IMR-90 (cell line): ENCODE data around the gene TEX35. TPM values are rescaled to one million over a fixed set of nuclear protein-coding genes. Genes with fewer than 3 reads are reported as not detected.

ENCODE experiments used
- ATAC-seq: fragments of 200-7000 bp; cut with Tn5 transposase; 2 replicates; pipeline ENCODE4 v1.9.1; 2020; ENCODE audit warnings: low read depth, mild to moderate bottlenecking, moderate library complexity
- BruUV-seq: library from RNA; stranded (reverse); fragments of 400-500 nt; replicated peaks from 2 replicates; lab custom pipeline; 2021; lab: Mats Ljungman, UMichigan
- CTCF ChIA-PET: fragments of 300-600 bp; formaldehyde crosslinking; extraction: SDS; loops from one replicate; lab custom pipeline; 2021; ENCODE audit warnings: antibody characterized with exemption; lab: Yijun Ruan, JAX
- POLR2A ChIA-PET: fragments of 300-600 bp; sonication (Branson Sonifier 250); formaldehyde crosslinking; loops from one replicate; lab custom pipeline; 2022; ENCODE audit warnings: antibody characterized with exemption; ENCODE audit not compliant: unreplicated experiment; lab: Charles Lee
- DNase-seq: peaks from one replicate; pipeline ENCODE4 v3.0.0; 2013
- H2AFZ ChIP-seq: replicated peaks from 2 replicates; pipeline ENCODE3; 2013; ENCODE audit warnings: low read length, mild to moderate bottlenecking; ENCODE audit not compliant: poor library complexity
- H2AK5ac ChIP-seq: 2 replicates; pipeline ENCODE4 v1.6.1; 2013; ENCODE audit warnings: low read depth, low read length, inconsistent platforms
- H2AK9ac ChIP-seq: replicated peaks from 2 replicates; pipeline ENCODE3; 2013; ENCODE audit warnings: mild to moderate bottlenecking, low read depth, low read length, moderate library complexity; ENCODE audit not compliant: poor library complexity
- H2BK120ac ChIP-seq: 2 replicates; pipeline ENCODE4 v1.6.1; 2013; ENCODE audit warnings: low read depth, low read length, inconsistent platforms
- H2BK15ac ChIP-seq: 3 replicates; pipeline ENCODE4 v1.6.1; 2013; ENCODE audit warnings: low read depth, low read length, inconsistent platforms
- H2BK20ac ChIP-seq: 2 replicates; pipeline ENCODE4 v1.6.1; 2013; ENCODE audit warnings: low read depth, mild to moderate bottlenecking, inconsistent platforms, low read length, moderate library complexity
- H2BK5ac ChIP-seq: 2 replicates; pipeline ENCODE4 v1.6.1; 2013; ENCODE audit warnings: mild to moderate bottlenecking, low read depth, low read length, inconsistent platforms; ENCODE audit not compliant: poor library complexity, severe bottlenecking
- H3K14ac ChIP-seq: replicated peaks from 2 replicates; pipeline ENCODE4 v1.6.1; 2013; ENCODE audit warnings: low read depth, low read length, inconsistent platforms
- H3K18ac ChIP-seq: 2 replicates; pipeline ENCODE4 v1.6.1; 2013; ENCODE audit warnings: low read depth, low read length, control low read depth
- H3K23ac ChIP-seq: 2 replicates; pipeline ENCODE4 v1.6.1; 2013; ENCODE audit warnings: low read depth, low read length, inconsistent platforms
- H3K27ac ChIP-seq: 2 replicates; pipeline ENCODE4 v1.5.1; 2013; ENCODE audit warnings: mild to moderate bottlenecking, control low read depth, low read length; ENCODE audit not compliant: insufficient read depth
- H3K27me3 ChIP-seq: 2 replicates; pipeline ENCODE4 v1.6.1; 2013; ENCODE audit warnings: low read length; ENCODE audit not compliant: control insufficient read depth, insufficient read depth
- H3K36me3 ChIP-seq: 2 replicates; pipeline ENCODE4 v1.6.1; 2013; ENCODE audit warnings: low read length, mixed read lengths; ENCODE audit not compliant: control insufficient read depth, insufficient read depth
- H3K4ac ChIP-seq: 2 replicates; pipeline ENCODE4 v1.6.1; 2013; ENCODE audit warnings: low read depth, low read length, inconsistent platforms
- H3K4me1 ChIP-seq: 2 replicates; pipeline ENCODE4 v1.6.1; 2013; ENCODE audit warnings: low read length, mixed read lengths; ENCODE audit not compliant: control insufficient read depth, insufficient read depth
- H3K4me2 ChIP-seq: 2 replicates; pipeline ENCODE4 v1.6.1; 2013; ENCODE audit warnings: low read depth, mild to moderate bottlenecking, control low read depth, low read length, moderate library complexity
- H3K4me3 ChIP-seq: 2 replicates; pipeline ENCODE4 v1.5.1; 2013; ENCODE audit warnings: low read depth, mild to moderate bottlenecking, control low read depth, low read length, moderate library complexity; ENCODE audit not compliant: insufficient read depth
- H3K56ac ChIP-seq: 2 replicates; pipeline ENCODE4 v1.6.1; 2013; ENCODE audit warnings: low read length, inconsistent platforms; ENCODE audit not compliant: insufficient read depth; ENCODE audit errors: extremely low read depth
- H3K79me1 ChIP-seq, 2 experiments: 2 replicates each; pipeline ENCODE4 v1.6.1; 2013; ENCODE audit warnings: low read length in 2 of 2, inconsistent platforms in 1 of 2, low read depth in 1 of 2
- H3K9ac ChIP-seq: 2 replicates; pipeline ENCODE4 v1.6.1; 2013; ENCODE audit warnings: low read depth, low read length, control low read depth
- H3K9me1 ChIP-seq: 2 replicates; pipeline ENCODE4 v1.6.1; 2013; ENCODE audit warnings: low read length, inconsistent platforms; ENCODE audit not compliant: insufficient read depth
- H3K9me3 ChIP-seq: 2 replicates; pipeline ENCODE4 v1.6.1; 2013; ENCODE audit warnings: low read length; ENCODE audit not compliant: control insufficient read depth, insufficient read depth
- H4K20me1 ChIP-seq: 2 replicates; pipeline ENCODE4 v1.6.1; 2013; ENCODE audit warnings: low read length, inconsistent platforms; ENCODE audit not compliant: insufficient read depth
- H4K5ac ChIP-seq: 2 replicates; pipeline ENCODE4 v1.6.1; 2013; ENCODE audit warnings: mild to moderate bottlenecking, low read depth, low read length, control low read depth
- H4K8ac ChIP-seq, 2 experiments: 2 replicates each; pipeline ENCODE4 v1.6.1; 2013; ENCODE audit warnings: low read depth in 2 of 2, low read length in 2 of 2, control low read depth in 1 of 2, inconsistent platforms in 1 of 2
- H4K91ac ChIP-seq: 2 replicates; pipeline ENCODE4 v1.6.1; 2013; ENCODE audit warnings: low read depth, low read length, inconsistent platforms; ENCODE audit not compliant: insufficient read depth
- NFE2L2 ChIP-seq: fragments of 150-350 bp; IDR thresholded peaks from 2 replicates; pipeline ENCODE4 v1.6.1; 2016; ENCODE audit warnings: low read depth, mild to moderate bottlenecking, low read length
- POLR2A ChIP-seq: IDR thresholded peaks from 2 replicates; pipeline ENCODE4 v1.6.1; 2012; ENCODE audit warnings: mild to moderate bottlenecking, low read depth, low read length
- SMC3 ChIP-seq: fragments of 150-350 bp; IDR thresholded peaks from 2 replicates; pipeline ENCODE4 v1.6.1; 2016; ENCODE audit warnings: low read depth, mild to moderate bottlenecking, antibody characterized with exemption, low read length, moderate library complexity
- WGBS, 2 experiments: methylation state at CpG; one replicate each; pipeline versions ENCODE4 v1.1.5 to v1.1.7; 2013; ENCODE audit warnings: missing lambda C conversion rate in 2 of 2; ENCODE audit not compliant: insufficient read length in 1 of 2; ENCODE audit errors: extremely low coverage in 2 of 2; 5-methylcytosine and 5-hydroxymethylcytosine counted together
- dilution Hi-C: fragments of 300-500 bp; cut with HindIII; formaldehyde crosslinking; loops from one replicate; pipeline ENCODE4 v1.14.3; 2018; ENCODE audit warnings: low sequenced_read_pairs; ENCODE audit not compliant: unreplicated experiment
- in situ Hi-C: fragments of 300-500 bp; cut with MboI; formaldehyde crosslinking; loops from 3 replicates; pipeline ENCODE4 v1.14.3; 2019; ENCODE audit warnings: low sequenced_read_pairs, inconsistent platforms, mixed read lengths
- intact Hi-C: fragments of 100-400 bp; cut with micrococcal nuclease; formaldehyde crosslinking; loops from 2 replicates; pipeline ENCODE4 v1.10.0; 2022
- microRNA-seq, 2 experiments: library from miRNA; stranded (forward) in 1 of 2; unstranded in 1 of 2; fragments of 10-50 nt in 1 of 2; fragments of <30 nt in 1 of 2; gene quantifications in 1 of 2; microRNA quantifications in 1 of 2; one replicate each; pipeline versions ENCODE3 to v1.1.0; 2013 to 2020; ENCODE audit not compliant: insufficient read depth in 1 of 2, insufficient read length in 1 of 2, unreplicated experiment in 1 of 2
- polyA plus RNA-seq, 3 experiments: library from polyadenylated mRNA; depleted of rRNA; stranded (reverse); fragments of >200 nt; gene quantifications; 2 replicates each; pipeline ENCODE4 v1.2.3, GENCODE V29; 2012; ENCODE audit warnings: low replicate concordance in 1 of 3
- small RNA-seq, 5 experiments: library from RNA; depleted of rRNA; stranded (forward); fragments of <200 nt; gene quantifications; one replicate each; pipeline ENCODE3, GENCODE V24; 2012
- total RNA-seq: library from RNA; depleted of rRNA; stranded (reverse); fragments of >200 nt; gene quantifications from 2 replicates; pipeline ENCODE4 v1.2.3, GENCODE V29; 2012; rRNA removed

TEX35 gene
- total and polyA plus RNA-seq, 2 of the 4 experiments (the other 2 are of a cell fraction) = 0.05 TPM; not detected in 1

DNA sequence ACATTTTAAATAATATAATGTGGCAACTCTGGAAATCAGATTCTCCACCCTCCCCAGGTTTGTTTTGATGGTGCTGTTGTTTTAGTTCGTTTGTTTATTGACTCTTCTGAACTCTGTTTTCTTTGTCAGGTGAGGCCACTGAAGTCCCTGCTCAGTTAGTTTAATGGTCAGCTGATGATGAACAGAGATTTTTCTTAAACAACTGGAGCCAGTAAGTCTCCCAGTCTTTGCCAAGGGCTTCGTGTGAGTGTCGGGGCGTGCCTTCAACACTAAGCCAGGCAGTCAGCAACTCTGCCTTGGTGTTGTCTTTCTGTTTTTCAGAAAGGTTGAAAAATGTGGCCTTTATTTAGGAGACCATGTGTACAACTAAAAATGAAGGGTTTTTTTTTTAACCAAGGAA, 58.9 kb downstream of the TEX35 start:
- Histone ChIP-seq H3K4me1 (peaks cover 4% of the 10 kb centered on the region), H3K27me3 (no peaks in the 10 kb centered on the region), H3K23ac (no peak overlapping the region), H3K56ac (no peak overlapping the region), H4K8ac (no peak overlapping the region), H2AFZ (no peak overlapping the region), H2BK20ac (no peak overlapping the region), H3K9me1 (peaks cover 4% of the 10 kb centered on the region; the same call in 1 of the 2 replicates), H2AK5ac (no peak overlapping the region), H2BK15ac (no peak overlapping the region), H2AK9ac (no peak overlapping the region), H4K91ac (no peak overlapping the region), H3K14ac (no peak overlapping the region), H3K79me1 (no peaks in the 10 kb centered on the region), H4K5ac (no peak overlapping the region), H3K36me3 (no peaks in the 10 kb centered on the region), H3K18ac (no peak overlapping the region), H3K4me2 (no peak overlapping the region), H3K9ac (no peak overlapping the region), H3K27ac (no peak overlapping the region), H3K4me3 (no peak overlapping the region), H3K9me3 (no peaks in the 10 kb centered on the region), H2BK120ac (no peak overlapping the region), H2BK5ac (no peak overlapping the region), H4K20me1 (no peaks in the 10 kb centered on the region), H3K4ac (no peak overlapping the region)
- dilution Hi-C loops (no loop called here), in situ Hi-C loops (no loop called here), intact Hi-C loops (no loop called here)
- BruUV-seq = no TSS peak
- no CpG with 5 or more reads among the region's 4 CpGs for WGBS, 2 experiments
- no peak for TF ChIP-seq POLR2A
- no peak for TF ChIP-seq NFE2L2
- no peak for TF ChIP-seq SMC3
- DNase-seq = no peak
- no peak for ATAC-seq
- POLR2A ChIA-PET = no interaction called here
- CTCF ChIA-PET = interaction anchor here (1.3 kb wide), 1 partner anchor 29 kb away, joined by 3 read pairs; no protein-coding TSS in a partner anchor

Small RNA genes lying within 50 kb of the gene (microRNA-seq; reads per million reads assigned to microRNA genes)
- not detected for gene RF00017 (ENCODE audit: insufficient read depth, insufficient read length)
- gene RNA5SP69 (ENCODE audit: insufficient read depth, insufficient read length) = not detected

Small RNA genes lying within 50 kb of the gene (small RNA-seq; reads per million reads assigned to genes)
- gene RF00017 = 0 reads per million in 5 experiments
- gene RNA5SP69 = 0 to 0.46 (median 0) reads per million in 5 experiments

Other genes with a start within 250 kb of the TEX35 start
- not detected in 2 replicates for gene CLEC20A, start 16.1 kb upstream of the TEX35 start, total RNA-seq
- not detected in 2 replicates for gene CLEC20A, start 16.1 kb upstream of the TEX35 start, polyA plus RNA-seq (2012; rRNA removed)
- gene RALGPS2, start 212.1 kb downstream of the TEX35 start, total RNA-seq = 97.8 and 148 TPM in 2 replicates
- gene RALGPS2, start 212.1 kb downstream of the TEX35 start, polyA plus RNA-seq (2012; rRNA removed) = 9.7 and 13.8 TPM in 2 replicates